Measurements from ENCODE around the gene IGSF22.
"Not testable (repeated sequence)": the region's sequence is repeated elsewhere in the genome, so short reads cannot be mapped to it uniquely, and the experiment has no call there.

IGSF22 gene

GRCh38 chr11:18709414-18709813 lies 16.6 kb downstream of the IGSF22 start:
- DNase-seq, result no peak

- no peak for DNase-seq
Observed at GRCh38 chr11:18707811-18708340, 18.1 kb downstream of the IGSF22 start.

GRCh38 chr11:18706330-18707243 lies 19.4 kb downstream of the IGSF22 start:
- peak; percentile 65 to 73 for DNase-seq

GRCh38 chr11:18705651-18706281 lies 20.2 kb downstream of the IGSF22 start:
- DNase-seq, result peak; percentile 20 to 22

- DNase-seq, result no peak
Observed at GRCh38 chr11:18704698-18705097, 21.3 kb downstream of the IGSF22 start.

GRCh38 chr11:18704045-18704645 lies 21.8 kb downstream of the IGSF22 start:
- no peak for DNase-seq

- DNase-seq, result no peak
Observed at GRCh38 chr11:18703001-18703763, 22.8 kb downstream of the IGSF22 start.

- no peak for DNase-seq
Observed at GRCh38 chr11:18701614-18702216, 24.3 kb downstream of the IGSF22 start.

- DNase-seq, result no peak
Observed at GRCh38 chr11:18700872-18701271, 25.1 kb downstream of the IGSF22 start.

GRCh38 chr11:18700375-18700774 lies 25.6 kb downstream of the IGSF22 start:
- DNase-seq, result no peak

GRCh38 chr11:18699848-18700261 lies 26.1 kb downstream of the IGSF22 start:
- no peak for DNase-seq

- DNase-seq, result no peak
Observed at GRCh38 chr11:18699269-18699596, 26.8 kb downstream of the IGSF22 start.

GRCh38 chr11:18698341-18699268 lies 27.4 kb downstream of the IGSF22 start, which contains the start of gene TMEM86A:
Gene TMEM86A (plus strand): TSS chr11:18698779. CDS start chr11:18698887, 108 bp downstream.
- peak; percentile 95 to 96 for DNase-seq

GRCh38 chr11:18697576-18697975 lies 28.4 kb downstream of the IGSF22 start:
- DNase-seq, result no peak

GRCh38 chr11:18696638-18697225 lies 29.3 kb downstream of the IGSF22 start:
- no peak for DNase-seq

- no peak for DNase-seq
Observed at GRCh38 chr11:18692941-18693760, 32.8 kb downstream of the IGSF22 start.

GRCh38 chr11:18691467-18692140 lies 34.4 kb downstream of the IGSF22 start:
- DNase-seq, result not testable (repeated sequence)

GRCh38 chr11:18684267-18684666 lies 41.7 kb downstream of the IGSF22 start:
- DNase-seq, result no peak

GRCh38 chr11:18682466-18682865 lies 43.5 kb downstream of the IGSF22 start:
- DNase-seq, result no peak

All from CD4-positive, alpha-beta T cell treated with Interleukin-1 beta for 1 hour (primary cell).